GM19193 (cell line): Measurements from ENCODE around the gene EMCN.

ENCODE experiments used
- POLR2A ChIP-seq: IDR thresholded peaks from 4 replicates; pipeline ENCODE4 v1.6.1; 2011; ENCODE audit not compliant: insufficient read depth, insufficient read length; ENCODE audit errors: extremely low read depth

The EMCN gene

GRCh38 chr4:100366213-100366612, 151.6 kb downstream of the EMCN start:
- no peak for TF ChIP-seq POLR2A

- TF ChIP-seq POLR2A = no peak
Measured at GRCh38 chr4:100362366-100362765, 155.5 kb downstream of the EMCN start.

DNA sequence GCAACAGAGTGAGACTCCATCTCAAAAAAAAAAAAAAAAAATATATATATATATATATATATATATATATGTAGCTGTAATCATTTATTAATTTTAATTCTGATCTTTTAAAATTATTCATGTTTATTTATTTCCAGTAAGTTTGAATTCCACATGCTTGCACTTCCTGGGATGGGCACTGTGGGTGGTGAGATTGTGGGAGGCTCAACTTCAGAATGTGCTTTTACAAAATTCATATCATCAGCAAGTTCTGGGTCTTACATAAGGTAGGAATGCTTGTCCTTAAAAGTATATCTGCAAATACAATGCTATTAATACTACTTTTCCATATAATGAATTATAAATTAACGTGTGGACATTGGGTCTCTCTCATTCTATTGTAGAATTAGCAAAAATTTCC, 156.5 kb downstream of the EMCN start:
- TF ChIP-seq POLR2A = no peak

DNA sequence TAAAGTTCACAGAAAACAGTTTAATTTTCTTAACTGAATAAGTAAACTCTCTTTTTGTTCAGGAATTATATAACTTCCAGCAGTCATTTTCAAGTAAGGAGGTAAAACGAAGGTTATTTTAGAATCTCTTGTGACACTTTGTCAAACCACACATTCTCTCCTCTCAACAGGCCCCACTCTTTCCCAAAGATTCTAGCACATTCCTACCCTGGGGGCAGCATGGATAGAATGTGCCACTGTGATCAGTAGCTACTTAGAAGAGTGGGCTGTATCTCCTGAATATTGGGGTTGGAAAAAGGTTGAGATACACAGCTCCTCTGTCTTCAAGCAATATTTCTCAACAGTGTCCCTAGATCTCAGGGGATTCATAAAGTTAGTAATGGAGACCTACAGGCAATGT, 157.6 kb downstream of the EMCN start:
- TF ChIP-seq POLR2A = no peak

DNA sequence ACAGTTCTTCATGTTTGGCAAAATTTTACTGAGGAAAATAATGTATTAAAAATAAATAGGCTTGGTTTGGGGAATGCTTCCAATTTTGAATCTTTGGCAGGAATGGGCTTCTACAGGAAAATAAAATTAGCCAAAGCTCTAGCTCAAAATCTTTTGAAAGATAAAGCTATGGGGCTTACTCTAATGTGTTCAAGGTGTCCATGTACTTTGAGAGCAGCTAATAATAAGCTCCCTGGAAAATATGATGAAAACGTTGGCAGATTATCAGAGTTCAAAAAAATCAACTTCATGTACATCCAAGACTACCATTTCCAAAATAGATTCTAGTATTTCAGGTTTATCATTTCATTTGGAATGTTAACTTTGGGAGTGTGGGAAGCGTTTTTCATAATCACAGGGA, 158.4 kb downstream of the EMCN start:
- TF ChIP-seq POLR2A = no peak

- TF ChIP-seq POLR2A = no peak
Measured at GRCh38 chr4:100357542-100357941, 160.3 kb downstream of the EMCN start.

- TF ChIP-seq POLR2A = no peak
Measured at GRCh38 chr4:100356172-100356571, 161.7 kb downstream of the EMCN start.

DNA sequence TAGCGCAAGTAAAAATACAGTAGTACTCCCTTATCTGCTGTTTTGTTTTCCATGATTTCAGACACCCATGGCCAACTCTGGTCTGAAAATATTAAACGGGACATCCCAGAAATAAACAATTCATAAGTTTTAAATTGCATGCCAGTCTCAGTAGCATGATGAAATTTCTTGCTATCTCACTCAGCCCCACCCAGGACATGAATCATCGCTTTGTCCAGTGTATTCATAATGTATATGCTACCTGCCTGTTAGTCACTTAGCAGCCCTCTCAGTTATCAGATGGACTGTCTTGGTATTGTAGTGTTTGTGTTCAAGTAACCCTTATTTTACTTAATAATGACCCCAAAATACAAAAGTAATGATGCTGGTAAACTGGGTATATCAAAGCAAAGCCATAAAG, 169.3 kb downstream of the EMCN start:
- TF ChIP-seq POLR2A = no peak

GRCh38 chr4:100347241-100347640, 170.6 kb downstream of the EMCN start:
- no peak for TF ChIP-seq POLR2A

GRCh38 chr4:100345585-100345984, 172.2 kb downstream of the EMCN start:
- no peak for TF ChIP-seq POLR2A
